HepG2 (cell line): ENCODE data around the gene KCNK7. TPM values are rescaled to one million over a fixed set of nuclear protein-coding genes. Genes with fewer than 3 reads are reported as not detected.

ENCODE experiments used
- CCDC6 ChIP-seq: sonication (generic); formaldehyde crosslinking; IDR thresholded peaks from 2 replicates; pipeline ENCODE4 v1.8.1; 2022; ENCODE audit warnings: mild to moderate bottlenecking, missing genetic modification reagents, moderate library complexity
- CREM ChIP-seq, 2 experiments: sonication (generic) in 1 of 2; formaldehyde crosslinking in 1 of 2; IDR thresholded peaks; 2 replicates each; pipeline versions ENCODE4 v1.4.0 to v1.6.1; 2016 to 2020; ENCODE audit warnings: antibody characterized with exemption in 1 of 2, mild to moderate bottlenecking in 1 of 2, missing genetic modification reagents in 1 of 2
- DNMT1 ChIP-seq: sonication (generic); formaldehyde crosslinking; IDR thresholded peaks from 2 replicates; pipeline ENCODE4 v1.5.1; 2020; ENCODE audit warnings: mild to moderate bottlenecking, missing genetic modification reagents
- FOSL1 ChIP-seq: sonication (generic); formaldehyde crosslinking; IDR thresholded peaks from 2 replicates; pipeline ENCODE4 v1.9.0; 2021; ENCODE audit warnings: missing genetic modification reagents, borderline replicate concordance
- GFI1 ChIP-seq: sonication (generic); formaldehyde crosslinking; IDR thresholded peaks from 2 replicates; pipeline ENCODE4 v1.5.0; 2020; ENCODE audit warnings: missing genetic modification reagents, mild to moderate bottlenecking, borderline replicate concordance
- GMEB1 ChIP-seq: sonication (generic); formaldehyde crosslinking; IDR thresholded peaks from 2 replicates; pipeline ENCODE4 v1.5.1; 2020; ENCODE audit warnings: missing genetic modification reagents, mild to moderate bottlenecking, borderline replicate concordance
- GPN1 ChIP-seq: sonication (generic); formaldehyde crosslinking; IDR thresholded peaks from 2 replicates; pipeline ENCODE4 v1.5.1; 2020; ENCODE audit warnings: missing genetic modification reagents, borderline replicate concordance
- NR1H2 ChIP-seq: sonication (generic); formaldehyde crosslinking; IDR thresholded peaks from 2 replicates; pipeline ENCODE4 v1.8.1; 2022; ENCODE audit warnings: low read depth, missing genetic modification reagents, borderline replicate concordance
- POGK ChIP-seq: sonication (generic); formaldehyde crosslinking; conservative IDR thresholded peaks from 2 replicates; pipeline ENCODE4 v1.8.0; 2022; ENCODE audit warnings: mild to moderate bottlenecking, moderate library complexity, missing genetic modification reagents
- RFXAP ChIP-seq: sonication (generic); formaldehyde crosslinking; IDR thresholded peaks from 2 replicates; pipeline ENCODE4 v1.4.0; 2020; ENCODE audit warnings: missing genetic modification reagents, borderline replicate concordance
- ZBTB14 ChIP-seq: sonication (generic); formaldehyde crosslinking; IDR thresholded peaks from 2 replicates; pipeline ENCODE4 v1.4.0; 2020; ENCODE audit warnings: missing genetic modification reagents
- ZFP41 ChIP-seq: sonication (generic); formaldehyde crosslinking; IDR thresholded peaks from 2 replicates; pipeline ENCODE4 v1.4.0; 2020; ENCODE audit warnings: mild to moderate bottlenecking, missing genetic modification reagents, borderline replicate concordance
- ZFP62 ChIP-seq: sonication (generic); formaldehyde crosslinking; IDR thresholded peaks from 2 replicates; pipeline ENCODE4 v1.4.0; 2020; ENCODE audit warnings: missing genetic modification reagents
- ZNF383 ChIP-seq: sonication (generic); formaldehyde crosslinking; IDR thresholded peaks from 2 replicates; pipeline ENCODE4 v1.4.0; 2020; ENCODE audit warnings: missing genetic modification reagents, mild to moderate bottlenecking, borderline replicate concordance
- ZNF549 ChIP-seq: sonication (generic); formaldehyde crosslinking; IDR thresholded peaks from 2 replicates; pipeline ENCODE4 v1.5.0; 2020; ENCODE audit warnings: missing genetic modification reagents
- ZNF567 ChIP-seq: sonication (generic); formaldehyde crosslinking; IDR thresholded peaks from 2 replicates; pipeline ENCODE4 v1.8.1; 2023; ENCODE audit warnings: mild to moderate bottlenecking, missing genetic modification reagents, borderline replicate concordance
- ZNF616 ChIP-seq: sonication (generic); formaldehyde crosslinking; IDR thresholded peaks from 2 replicates; pipeline ENCODE4 v1.5.0; 2020; ENCODE audit warnings: low read depth, mild to moderate bottlenecking, missing genetic modification reagents
- ZNF672 ChIP-seq: sonication (generic); formaldehyde crosslinking; IDR thresholded peaks from 2 replicates; pipeline ENCODE4 v1.8.1; 2022; ENCODE audit warnings: missing genetic modification reagents
- ZNF841 ChIP-seq: sonication (generic); formaldehyde crosslinking; IDR thresholded peaks from 2 replicates; pipeline ENCODE4 v1.8.1; 2023; ENCODE audit warnings: missing genetic modification reagents, borderline replicate concordance
- polyA plus RNA-seq, 8 experiments: library from polyadenylated mRNA; depleted of rRNA in 3 of 8; stranded (reverse) in 7 of 8; unstranded in 1 of 8; fragments of >200 nt; fragmentation: Illumina TruSeq in 4 of 8; extraction: Trizol in 4 of 8; gene quantifications; 2 replicates each; pipeline versions ENCODE4 v1.2.1 to v1.2.3, GENCODE V29; 2011 to 2016; ENCODE audit warnings: low read depth in 4 of 8, missing spikeins in 1 of 8, mixed read lengths in 1 of 8; ENCODE audit not compliant: insufficient read depth in 1 of 8
- total RNA-seq, 5 experiments: library from RNA; depleted of rRNA; stranded (reverse); fragments of >200 nt; fragmentation: Illumina TruSeq; extraction: Trizol; gene quantifications; 2 replicates each; pipeline ENCODE4 v1.2.3, GENCODE V29; 2016; ENCODE audit warnings: low read depth in 1 of 5
- TF ChIP-seq, protein P1 (sequence below): sonication (generic); formaldehyde crosslinking; IDR thresholded peaks from 2 replicates; pipeline ENCODE4 v1.8.0; 2023; ENCODE audit warnings: mild to moderate bottlenecking, missing genetic modification reagents
- TF ChIP-seq, protein P2 (sequence below): sonication (generic); formaldehyde crosslinking; IDR thresholded peaks from 2 replicates; pipeline ENCODE4 v1.8.0; 2022; ENCODE audit warnings: mild to moderate bottlenecking, missing genetic modification reagents, borderline replicate concordance

The KCNK7 gene
- total and polyA plus RNA-seq, 2 of the 13 experiments (the other 11 are each of a cell fraction or from before 2014, with no cell fraction given), result 0.11 TPM; not detected in 1

- TF ChIP-seq GMEB1 (peak; percentile 31; the same call in 1 of the 2 replicates), ZBTB14 (CRISPR knock-in tag) (no peak), CREM (IDR thresholded peaks at IDR 0.05) (no peak), CREM (CRISPR knock-in tag; IDR thresholded peaks at IDR 0.05) (no peak), CCDC6 (CRISPR knock-in tag) (0 out of 2 replicates have a peak, but pooled peaks have one; percentile 55), ZNF672 (CRISPR knock-in tag) (no peak), ZNF549 (CRISPR knock-in tag) (no peak), ZNF383 (CRISPR knock-in tag) (no peak), RFXAP (no peak), POGK (peak; percentile 41; the same call in 1 of the 2 replicates), ZNF616 (CRISPR knock-in tag) (no peak), NR1H2 (CRISPR knock-in tag) (no peak), ZFP41 (CRISPR knock-in tag) (no peak), ZFP62 (CRISPR knock-in tag) (no peak), GPN1 (CRISPR knock-in tag) (no peak), ZNF841 (CRISPR knock-in tag) (no peak), GFI1 (CRISPR knock-in tag) (no peak), DNMT1 (CRISPR knock-in tag) (no peak; the same call in 1 of the 2 replicates), ZNF567 (CRISPR knock-in tag) (no peak), FOSL1 (CRISPR knock-in tag) (no peak)
- TF ChIP-seq, protein P1, sequence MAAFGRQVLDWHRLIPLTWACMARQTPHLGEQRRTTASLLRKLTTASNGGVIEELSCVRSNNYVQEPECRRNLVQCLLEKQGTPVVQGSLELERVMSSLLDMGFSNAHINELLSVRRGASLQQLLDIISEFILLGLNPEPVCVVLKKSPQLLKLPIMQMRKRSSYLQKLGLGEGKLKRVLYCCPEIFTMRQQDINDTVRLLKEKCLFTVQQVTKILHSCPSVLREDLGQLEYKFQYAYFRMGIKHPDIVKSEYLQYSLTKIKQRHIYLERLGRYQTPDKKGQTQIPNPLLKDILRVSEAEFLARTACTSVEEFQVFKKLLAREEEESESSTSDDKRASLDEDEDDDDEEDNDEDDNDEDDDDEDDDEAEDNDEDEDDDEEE (CRISPR knock-in tag), result no peak
- TF ChIP-seq, protein P2, sequence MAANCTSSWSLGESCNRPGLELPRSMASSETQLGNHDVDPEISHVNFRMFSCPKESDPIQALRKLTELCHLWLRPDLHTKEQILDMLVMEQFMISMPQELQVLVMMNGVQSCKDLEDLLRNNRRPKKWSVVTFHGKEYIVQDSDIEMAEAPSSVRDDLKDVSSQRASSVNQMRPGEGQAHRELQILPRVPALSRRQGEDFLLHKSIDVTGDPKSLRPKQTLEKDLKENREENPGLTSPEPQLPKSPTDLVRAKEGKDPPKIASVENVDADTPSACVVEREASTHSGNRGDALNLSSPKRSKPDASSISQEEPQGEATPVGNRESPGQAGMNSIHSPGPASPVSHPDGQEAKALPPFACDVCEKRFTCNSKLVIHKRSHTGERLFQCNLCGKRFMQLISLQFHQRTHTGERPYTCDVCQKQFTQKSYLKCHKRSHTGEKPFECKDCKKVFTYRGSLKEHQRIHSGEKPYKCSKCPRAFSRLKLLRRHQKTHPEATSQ (CRISPR knock-in tag), result no peak
These were observed 21.3 kb downstream of the KCNK7 start (continued) for GRCh38 chr11:65574109-65574810.
